Kidney (tissue), 14 donors: ENCODE results near the gene MFAP1. TPM values are rescaled to one million over a fixed set of nuclear protein-coding genes. Genes with fewer than 3 reads are reported as not detected.
"Not testable (repeated sequence)": the region's sequence is repeated elsewhere in the genome, so short reads cannot be mapped to it uniquely, and the experiment has no call there.

Source experiments
- DNase-seq, 5 donors: peaks; one replicate each; pipeline ENCODE4 v3.0.0-alpha.2; 2013 to 2020
- FAIRE-seq: peaks from 2 replicates; lab custom pipeline; 2012; peaks lifted over from hg19 to GRCh38; lab: Jason Lieb, UNC
- H3K27ac ChIP-seq, 2 donors: one replicate each; pipeline ENCODE4 v1.7.0; 2013; ENCODE audit warnings: low read depth in 2 of 2, low read length in 2 of 2, inconsistent platforms in 1 of 2
- H3K27me3 ChIP-seq: one replicate; pipeline ENCODE4 v1.7.1; 2013; ENCODE audit warnings: low read length, inconsistent platforms; ENCODE audit not compliant: control insufficient read depth, insufficient read depth
- H3K36me3 ChIP-seq, 3 donors: one replicate each; pipeline versions ENCODE4 v1.7.0 to v1.7.1; 2013; ENCODE audit warnings: low read length in 3 of 3, control low read depth in 1 of 3, inconsistent platforms in 1 of 3; ENCODE audit not compliant: insufficient read depth in 3 of 3, control insufficient read depth in 2 of 3
- H3K4me1 ChIP-seq, 3 donors: one replicate each; pipeline versions ENCODE4 v1.7.0 to v1.7.1; 2013; ENCODE audit warnings: low read length in 3 of 3, inconsistent platforms in 1 of 3, low read depth in 1 of 3; ENCODE audit not compliant: control insufficient read depth in 2 of 3, insufficient read depth in 2 of 3
- H3K4me3 ChIP-seq, 3 donors: one replicate each; pipeline versions ENCODE4 v1.7.0 to v1.8.1; 2013; ENCODE audit warnings: low read length in 3 of 3, control low read depth in 1 of 3, inconsistent platforms in 1 of 3
- H3K9ac ChIP-seq, 3 donors: one replicate each; pipeline versions ENCODE4 v1.7.0 to v1.7.1; 2013; ENCODE audit warnings: low read length in 3 of 3, control low read depth in 1 of 3, inconsistent platforms in 1 of 3
- H3K9me3 ChIP-seq, 3 donors: one replicate each; pipeline versions ENCODE4 v1.7.0 to v1.7.1; 2013; ENCODE audit warnings: low read length in 3 of 3, control low read depth in 1 of 3, inconsistent platforms in 1 of 3; ENCODE audit not compliant: control insufficient read depth in 2 of 3, insufficient read depth in 1 of 3
- intact Hi-C: fragments of 100-400 bp; cut with DNase I; formaldehyde crosslinking; loops from one replicate; pipeline ENCODE4 v1.11.1; 2022
- polyA plus RNA-seq: library from polyadenylated mRNA; stranded (reverse); fragments of 350-450 nt; fragmentation: Illumina TruSeq; extraction: RNeasy Lipid Tissue Mini Kit (QIAGEN cat#74804); gene quantifications from one replicate; pipeline ENCODE4 v1.2.3, GENCODE V29; 2014; ENCODE audit warnings: low read depth, low replicate concordance; ENCODE audit not compliant: insufficient read depth
- total RNA-seq: library from RNA; stranded (reverse); fragmentation: NEBNext Ultra II Directional; extraction: Animal tissue kit (Norgen Biotek cat#: 25700); gene quantifications from one replicate; pipeline ENCODE4 v1.2.1, GENCODE V29; 2021
- TF ChIP-seq, protein P1 (sequence below): IDR thresholded peaks from 3 replicates; pipeline ENCODE4 v1.5.1; 2012; ENCODE audit warnings: mild to moderate bottlenecking, moderate library complexity, borderline replicate concordance; ENCODE audit not compliant: insufficient read depth; ENCODE audit errors: extremely low read depth
- donor health status: control.
- donor health status: control.
- donor health status: control.
- donor health status: control.
- donor health status: control.
- donor health status: DM: yes; HTN: yes; CAD: no.
- donor health status: Normal renal cell carcinoma (clear cell type).

MFAP1 gene
- total and polyA plus RNA-seq, 2 donors from 2014 or later: 25.3 to 28.1 TPM

DNA sequence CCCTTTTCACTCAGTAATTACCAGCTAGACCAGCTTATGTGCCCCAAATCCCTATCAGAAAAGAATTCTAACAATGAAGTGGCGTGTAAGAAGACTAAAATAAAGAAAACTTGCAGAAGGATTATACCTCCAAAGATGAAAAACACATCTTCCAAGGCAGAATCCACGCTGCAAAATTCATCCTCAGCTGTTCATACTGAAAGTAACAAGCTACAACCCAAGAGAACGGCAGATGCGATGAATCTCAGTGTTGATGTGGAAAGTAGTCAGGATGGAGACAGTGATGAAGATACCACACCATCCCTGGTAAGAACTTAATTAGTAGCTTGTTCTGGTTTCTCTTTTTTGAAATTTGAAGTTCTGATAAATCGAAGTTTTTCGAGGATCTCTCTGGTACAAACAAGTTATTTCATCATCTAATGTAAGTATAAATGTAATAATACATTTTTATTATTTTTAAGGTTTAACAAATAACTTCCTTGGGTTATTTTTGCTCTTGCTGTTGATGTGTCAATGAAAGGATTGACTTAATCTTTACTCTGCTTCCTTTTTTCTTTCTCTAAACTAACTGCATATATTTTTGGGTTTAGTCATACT, 3.7 kb upstream of the MFAP1 start:
- no peak overlapping the region for H3K4me3 ChIP-seq
- no peaks in the 10 kb centered on the region for H3K27me3 ChIP-seq
- no peak overlapping the region for H3K27ac ChIP-seq
- no peak for FAIRE-seq
- intact Hi-C loops: no loop called here
- no peaks in the 10 kb centered on the region for H3K9me3 ChIP-seq
- H3K36me3 ChIP-seq: no peaks in the 10 kb centered on the region
- TF ChIP-seq, protein P1, sequence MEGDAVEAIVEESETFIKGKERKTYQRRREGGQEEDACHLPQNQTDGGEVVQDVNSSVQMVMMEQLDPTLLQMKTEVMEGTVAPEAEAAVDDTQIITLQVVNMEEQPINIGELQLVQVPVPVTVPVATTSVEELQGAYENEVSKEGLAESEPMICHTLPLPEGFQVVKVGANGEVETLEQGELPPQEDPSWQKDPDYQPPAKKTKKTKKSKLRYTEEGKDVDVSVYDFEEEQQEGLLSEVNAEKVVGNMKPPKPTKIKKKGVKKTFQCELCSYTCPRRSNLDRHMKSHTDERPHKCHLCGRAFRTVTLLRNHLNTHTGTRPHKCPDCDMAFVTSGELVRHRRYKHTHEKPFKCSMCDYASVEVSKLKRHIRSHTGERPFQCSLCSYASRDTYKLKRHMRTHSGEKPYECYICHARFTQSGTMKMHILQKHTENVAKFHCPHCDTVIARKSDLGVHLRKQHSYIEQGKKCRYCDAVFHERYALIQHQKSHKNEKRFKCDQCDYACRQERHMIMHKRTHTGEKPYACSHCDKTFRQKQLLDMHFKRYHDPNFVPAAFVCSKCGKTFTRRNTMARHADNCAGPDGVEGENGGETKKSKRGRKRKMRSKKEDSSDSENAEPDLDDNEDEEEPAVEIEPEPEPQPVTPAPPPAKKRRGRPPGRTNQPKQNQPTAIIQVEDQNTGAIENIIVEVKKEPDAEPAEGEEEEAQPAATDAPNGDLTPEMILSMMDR: no peak
- peak overlapping the region in 1 of 3 donors; percentile 34 for H3K9ac ChIP-seq
- peak in 1 of 5 donors; percentile 3 for DNase-seq
- H3K4me1 ChIP-seq: peaks cover 0 to 7% (median 3%) of the 10 kb centered on the region in 3 donors

DNA sequence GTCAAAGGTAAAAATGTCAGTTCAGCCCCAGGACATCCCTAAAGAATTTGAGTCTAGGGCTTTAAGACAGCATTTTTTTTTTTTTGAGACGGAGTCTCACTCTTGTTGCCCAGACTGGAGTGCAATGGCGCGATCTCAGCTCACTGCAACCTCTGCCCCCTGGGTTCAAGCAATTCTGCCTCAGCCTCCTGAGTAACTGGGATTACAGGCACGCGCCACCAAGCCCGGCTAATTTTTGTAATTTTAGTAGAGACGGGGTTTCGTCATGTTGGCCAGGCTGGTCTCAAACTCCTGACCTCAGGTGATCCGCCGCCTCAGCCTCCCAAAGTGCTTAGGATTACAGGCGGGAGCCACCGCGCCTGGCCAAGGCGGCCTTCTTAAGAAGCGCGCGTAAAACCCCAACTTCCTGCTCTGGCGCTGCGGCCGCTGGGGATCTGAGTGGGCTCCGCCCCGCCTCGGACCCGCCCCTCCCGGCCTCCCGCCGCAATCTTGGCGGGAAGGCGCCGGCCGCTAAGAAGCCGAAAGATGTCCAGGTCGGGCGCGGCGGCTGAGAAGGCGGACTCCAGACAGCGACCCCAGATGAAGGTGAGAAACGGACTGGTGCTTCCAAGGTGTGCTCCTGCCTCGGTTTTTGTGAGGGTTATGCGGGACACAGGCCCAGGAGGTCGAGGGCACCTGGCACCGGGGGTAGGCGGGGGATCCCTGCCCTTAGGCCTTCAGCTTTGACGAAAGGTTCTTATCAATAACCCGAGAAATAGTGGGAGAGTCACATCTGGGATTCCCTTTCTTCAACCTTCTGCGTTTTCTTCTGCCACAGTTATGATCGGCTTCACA, 2.2 kb upstream of the MFAP1 start, which contains the start of gene WDR76:
Gene WDR76 (plus strand): TSS at position 495 of the 834 bp plus-strand sequence. CDS start 31 bp downstream, at position 526.
- peak; percentile 79 to 94 (median 90) for DNase-seq
- TF ChIP-seq, protein P1: no peak
- no peak for FAIRE-seq
- Histone ChIP-seq H3K27ac (peak within 1 kb of the TSS in 1 of 2 donors; percentile 62), H3K4me1 (peaks cover 3 to 8% (median 3%) of the 10 kb centered on the region in 3 donors), H3K36me3 (no peaks in the 10 kb centered on the region), H3K27me3 (no peaks in the 10 kb centered on the region), H3K9me3 (no peaks in the 10 kb centered on the region), H3K4me3 (peak within 1 kb of the TSS; percentile 69 to 74 (median 70)), H3K9ac (peak within 1 kb of the TSS; percentile 34 to 82 (median 35))
- intact Hi-C loops: no loop called here

DNA sequence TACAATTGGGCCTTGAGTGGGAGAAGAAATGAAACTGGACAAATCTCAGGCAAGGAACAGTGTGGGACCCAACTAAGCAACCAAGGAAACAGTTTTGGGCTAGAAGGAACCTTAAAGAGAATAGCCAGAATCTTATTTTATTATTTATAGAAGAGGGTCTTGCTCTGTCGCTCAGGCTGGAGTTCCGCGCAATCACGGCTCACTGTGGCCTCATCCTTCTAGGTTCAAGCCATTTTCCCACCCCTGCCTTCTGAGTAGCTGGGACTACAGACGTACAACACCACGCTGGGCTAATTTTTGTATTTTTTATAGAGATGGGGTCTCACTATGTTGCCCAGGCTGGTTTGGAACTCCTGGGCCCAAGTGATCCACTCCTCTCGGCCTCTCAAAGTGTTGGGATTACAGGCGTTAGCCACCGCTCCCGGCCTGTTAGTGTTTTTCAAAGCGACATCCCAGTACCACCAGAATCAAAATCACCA, 1.6 kb upstream of the MFAP1 start:
- no peaks in the 10 kb centered on the region for H3K9me3 ChIP-seq
- TF ChIP-seq, protein P1: no peak
- H3K36me3 ChIP-seq: no peaks in the 10 kb centered on the region
- H3K4me3 ChIP-seq: peak overlapping the region in 2 of 3 donors; percentile 70 to 74
- no peak overlapping the region for H3K27ac ChIP-seq
- intact Hi-C loops: no loop called here
- H3K4me1 ChIP-seq: peaks cover 3 to 8% (median 3%) of the 10 kb centered on the region in 3 donors
- FAIRE-seq: no peak
- H3K27me3 ChIP-seq: no peaks in the 10 kb centered on the region
- no peak overlapping the region for H3K9ac ChIP-seq
- peak in 1 of 5 donors; percentile 35 for DNase-seq

DNA sequence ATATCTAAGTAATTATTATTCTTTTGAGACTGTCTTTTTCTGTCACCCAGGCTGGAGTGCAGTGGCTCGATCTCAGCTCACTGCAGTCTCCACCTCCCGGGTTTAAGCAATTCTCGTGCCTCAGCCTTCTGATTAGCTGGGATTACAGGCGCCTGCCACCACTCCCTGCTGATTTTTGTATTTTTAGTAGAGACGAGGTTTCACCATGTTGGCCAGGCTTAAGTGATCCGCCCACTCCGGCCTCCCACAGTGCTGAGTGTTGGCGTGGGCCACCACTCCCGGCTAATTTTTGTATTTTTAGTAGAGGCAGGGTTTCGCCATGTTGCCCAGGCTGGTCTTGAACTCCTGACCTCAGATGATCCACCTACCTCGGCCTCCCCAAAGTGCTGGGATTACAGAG, 815 bp upstream of the MFAP1 start:
- intact Hi-C loops, FAIRE-seq, H3K27me3 ChIP-seq, H3K9me3 ChIP-seq, H3K4me1 ChIP-seq, H3K36me3 ChIP-seq, H3K27ac ChIP-seq, H3K9ac ChIP-seq, H3K4me3 ChIP-seq: not testable (repeated sequence)
- peak in 1 of 5 donors; percentile 24 for DNase-seq
